Panc1 (cell line): ENCODE results near the gene CD151.

Experiments used
- CTCF ChIP-seq: fragments of 450-650 bp; IDR thresholded peaks from 2 replicates; pipeline ENCODE4 v1.5.1; 2017; ENCODE audit warnings: mild to moderate bottlenecking
- POLR2AphosphoS5 ChIP-seq: IDR thresholded peaks from 2 replicates; pipeline ENCODE4 v1.6.1; 2012; ENCODE audit warnings: mild to moderate bottlenecking, low read depth, low read length, moderate library complexity
- REST ChIP-seq, 2 experiments: IDR thresholded peaks; 2 replicates each; pipeline ENCODE4 v1.6.1; 2011 to 2012; ENCODE audit warnings: low read depth in 2 of 2, control low read depth in 1 of 2, low read length in 1 of 2, mild to moderate bottlenecking in 1 of 2, moderate library complexity in 1 of 2; ENCODE audit not compliant: insufficient read depth in 1 of 2
- SIN3A ChIP-seq: IDR thresholded peaks from 2 replicates; pipeline ENCODE4 v1.6.1; 2012; ENCODE audit warnings: low read depth, mild to moderate bottlenecking, low read length, moderate library complexity, borderline replicate concordance; ENCODE audit not compliant: insufficient read depth

- TF ChIP-seq CTCF (no peak), POLR2AphosphoS5 (no peak), REST (IDR thresholded peaks at IDR 0.05; ENCODE audit: insufficient read depth in 1 of 2, low read depth in 2 of 2, low read length in 1 of 2) (no peak), SIN3A (no peak)
Observed at GRCh38 chr11:877565-877964, 44.8 kb downstream of the CD151 start.
